Measurements from ENCODE around the gene SLU7. TPM values are rescaled to one million over a fixed set of nuclear protein-coding genes. Genes with fewer than 3 reads are reported as not detected.

Gene SLU7
- total and polyA plus RNA-seq, 7 experiments from 2014 or later = 53.0 to 85.3 (median 77.0) TPM

DNA sequence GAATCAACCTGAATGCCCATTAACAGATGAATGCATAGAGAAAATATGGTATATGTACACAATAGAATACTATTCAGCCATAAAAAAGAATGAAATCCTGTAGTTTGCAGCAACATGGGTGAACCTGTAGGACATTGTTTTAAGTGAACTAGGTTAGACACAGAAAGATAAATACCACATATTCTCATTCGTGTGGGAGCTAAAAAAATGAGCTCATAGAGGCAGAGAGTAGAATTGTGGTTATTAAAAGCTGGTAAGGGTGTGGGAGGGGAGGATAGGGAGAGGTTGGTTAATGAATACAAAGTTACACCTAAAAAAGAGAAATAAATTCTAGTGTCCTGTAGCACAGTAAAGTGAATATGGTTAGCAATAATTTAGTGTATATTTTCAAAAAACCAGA, 26.3 kb upstream of the SLU7 start:
- Mint-ChIP-seq H3K36me3 (peaks cover 0 to 19% (median 0%) of the 10 kb centered on the region in 5 donors), H3K4me3 (no peak overlapping the region), H3K9me3 (peaks cover 0 to 9% (median 0%) of the 10 kb centered on the region in 11 donors), H3K27me3 (no peaks in the 10 kb centered on the region), H3K27ac (no peak overlapping the region), H3K4me1 (peaks cover 0 to 51% (median 0%) of the 10 kb centered on the region in 7 donors)
- no peak for DNase-seq
- no peak overlapping the region for H3K27ac ChIP-seq (ENCODE audit: low read depth, low read length)
- no peaks in the 10 kb centered on the region for H3K9me3 ChIP-seq (ENCODE audit: control insufficient read depth in 2 of 3, low read length in 3 of 3)
- H3K4me1 ChIP-seq (ENCODE audit: control insufficient read depth in 2 of 2, insufficient read depth in 2 of 2, low read length in 2 of 2) = peaks cover 0 to 3% of the 10 kb centered on the region in 2 donors
- H3K4me3 ChIP-seq (ENCODE audit: low read length) = no peak overlapping the region
- H3K36me3 ChIP-seq (ENCODE audit: control insufficient read depth in 2 of 3, insufficient read depth in 3 of 3, low read length in 3 of 3) = no peaks in the 10 kb centered on the region
- H3K27me3 ChIP-seq (ENCODE audit: control insufficient read depth in 2 of 2, insufficient read depth in 2 of 2, low read length in 2 of 2) = no peaks in the 10 kb centered on the region
- POLR2A ChIA-PET = no interaction called here
- CTCF ChIA-PET = no interaction called here
- intact Hi-C loops (cut with micrococcal nuclease) = no loop called here
- ATAC-seq = no peak

DNA sequence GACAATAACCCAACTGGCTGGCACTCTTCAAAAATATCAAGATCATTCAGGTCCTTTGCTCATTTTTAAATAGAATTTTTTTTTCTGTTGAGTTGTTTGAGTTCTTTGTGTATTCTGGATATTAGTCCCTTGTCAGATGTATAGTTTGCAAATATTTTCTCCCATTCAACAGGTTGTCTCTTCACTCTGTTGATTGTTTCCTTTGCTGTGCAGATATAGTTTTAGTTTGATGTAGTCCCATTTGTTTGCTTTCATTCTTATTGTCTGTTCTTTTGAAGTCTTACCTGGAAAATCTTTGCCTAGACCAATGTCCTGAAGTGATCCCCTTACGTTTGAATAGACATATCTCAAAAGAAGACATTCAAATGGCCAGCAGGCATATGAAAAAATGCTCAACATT, 25.5 kb upstream of the SLU7 start:
- intact Hi-C loops (cut with micrococcal nuclease) = no loop called here
- Histone ChIP-seq H3K4me1 (ENCODE audit: control insufficient read depth in 2 of 2, insufficient read depth in 2 of 2, low read length in 2 of 2) (peaks cover 0 to 3% of the 10 kb centered on the region in 2 donors), H3K27ac (ENCODE audit: low read depth, low read length) (no peak overlapping the region), H3K9me3 (ENCODE audit: control insufficient read depth in 2 of 3, low read length in 3 of 3) (no peaks in the 10 kb centered on the region), H3K36me3 (ENCODE audit: control insufficient read depth in 2 of 3, insufficient read depth in 3 of 3, low read length in 3 of 3) (no peaks in the 10 kb centered on the region), H3K4me3 (ENCODE audit: low read length) (no peak overlapping the region), H3K27me3 (ENCODE audit: control insufficient read depth in 2 of 2, insufficient read depth in 2 of 2, low read length in 2 of 2) (no peaks in the 10 kb centered on the region)
- ATAC-seq (no peak), DNase-seq (no peak)
- peaks cover 0 to 4% (median 0%) of the 10 kb centered on the region in 11 donors for H3K9me3 Mint-ChIP-seq
- H3K4me3 Mint-ChIP-seq = no peak overlapping the region
- H3K36me3 Mint-ChIP-seq = peaks cover 0 to 14% (median 0%) of the 10 kb centered on the region in 5 donors
- no peak overlapping the region for H3K27ac Mint-ChIP-seq
- ChIA-PET POLR2A (no interaction called here), CTCF (no interaction called here)
- H3K27me3 Mint-ChIP-seq = no peaks in the 10 kb centered on the region
- peaks cover 0 to 49% (median 0%) of the 10 kb centered on the region in 7 donors for H3K4me1 Mint-ChIP-seq

DNA sequence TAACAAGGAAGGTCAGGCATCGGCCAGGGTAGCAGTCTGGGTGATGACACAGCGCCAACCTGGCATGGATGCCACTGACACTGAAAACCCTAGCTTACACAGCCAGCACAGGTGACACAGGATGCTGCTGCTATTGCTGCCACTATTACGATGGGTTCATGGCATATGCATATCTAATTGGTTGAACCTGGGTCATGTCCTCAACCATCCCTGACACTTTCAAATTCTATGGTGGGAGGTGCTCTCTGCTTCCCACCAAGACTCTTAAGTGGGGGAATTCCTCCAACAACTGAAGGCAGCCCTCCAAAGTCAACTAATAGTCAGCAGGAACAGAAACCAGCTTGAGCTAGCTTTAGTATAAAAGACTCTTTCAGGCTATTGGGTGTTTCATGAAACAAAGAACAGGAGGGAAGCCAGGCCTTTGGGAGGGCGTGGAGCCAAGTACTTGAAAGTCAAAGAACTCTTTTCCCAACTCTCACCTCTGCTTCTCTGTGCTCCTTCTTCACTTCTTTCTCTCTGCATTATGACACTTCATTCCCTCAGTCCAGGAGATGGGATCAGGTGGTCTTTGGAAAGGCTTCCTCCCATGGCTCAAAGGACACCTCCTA, 24.0 kb upstream of the SLU7 start:
- peaks cover 0 to 6% (median 0%) of the 10 kb centered on the region in 5 donors for H3K36me3 Mint-ChIP-seq
- no peak for ATAC-seq
- DNase-seq = no peak
- Histone ChIP-seq H3K4me3 (ENCODE audit: low read length) (no peak overlapping the region), H3K27ac (ENCODE audit: low read depth, low read length) (no peak overlapping the region), H3K4me1 (ENCODE audit: control insufficient read depth in 2 of 2, insufficient read depth in 2 of 2, low read length in 2 of 2) (peaks cover 0 to 3% of the 10 kb centered on the region in 2 donors), H3K27me3 (ENCODE audit: control insufficient read depth in 2 of 2, insufficient read depth in 2 of 2, low read length in 2 of 2) (no peaks in the 10 kb centered on the region), H3K36me3 (ENCODE audit: control insufficient read depth in 2 of 3, insufficient read depth in 3 of 3, low read length in 3 of 3) (no peaks in the 10 kb centered on the region), H3K9me3 (ENCODE audit: control insufficient read depth in 2 of 3, low read length in 3 of 3) (no peaks in the 10 kb centered on the region)
- H3K27me3 Mint-ChIP-seq = no peaks in the 10 kb centered on the region
- peaks cover 0 to 62% (median 6%) of the 10 kb centered on the region in 7 donors for H3K4me1 Mint-ChIP-seq
- no peak overlapping the region for H3K4me3 Mint-ChIP-seq
- CTCF ChIA-PET = interaction anchor here (0.7 kb wide), 1 partner anchor 189 kb away, joined by 3 read pairs; no protein-coding TSS in a partner anchor
- intact Hi-C loops (cut with micrococcal nuclease) = no loop called here
- POLR2A ChIA-PET = no interaction called here
- H3K9me3 Mint-ChIP-seq = no peaks in the 10 kb centered on the region
- no peak overlapping the region for H3K27ac Mint-ChIP-seq

DNA sequence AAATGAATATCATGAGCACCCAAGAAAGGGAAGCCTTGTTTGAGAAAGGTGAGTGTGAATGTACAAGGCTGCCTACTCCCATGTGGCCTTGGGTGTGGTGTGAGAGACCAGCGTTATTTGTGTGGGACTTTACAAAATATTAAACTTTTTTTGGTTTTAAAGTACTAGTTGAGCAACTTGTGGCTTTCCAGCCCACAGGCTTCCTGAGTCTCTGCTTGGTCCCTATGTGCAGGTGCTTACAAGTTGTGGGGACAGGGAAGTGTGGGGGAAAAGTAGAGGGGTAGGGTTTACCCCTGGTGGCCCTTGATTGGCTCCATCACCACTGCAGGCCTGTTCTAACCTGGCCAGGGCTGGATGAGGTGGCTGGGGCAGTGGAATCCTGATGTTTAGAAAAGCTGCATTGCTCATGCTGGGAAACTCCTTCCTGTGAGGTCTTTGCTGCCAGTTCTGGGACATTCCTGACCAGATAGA, 22.5 kb upstream of the SLU7 start:
- ATAC-seq (no peak), DNase-seq (no peak)
- intact Hi-C loops (cut with micrococcal nuclease) = no loop called here
- H3K27me3 Mint-ChIP-seq = no peaks in the 10 kb centered on the region
- no peaks in the 10 kb centered on the region for H3K9me3 ChIP-seq (ENCODE audit: control insufficient read depth in 2 of 3, low read length in 3 of 3)
- H3K4me3 ChIP-seq (ENCODE audit: low read length) = no peak overlapping the region
- POLR2A ChIA-PET = no interaction called here
- H3K9me3 Mint-ChIP-seq = no peaks in the 10 kb centered on the region
- H3K4me1 Mint-ChIP-seq = peaks cover 0 to 66% (median 6%) of the 10 kb centered on the region in 7 donors
- CTCF ChIA-PET = interaction anchor here (0.5 to 3.4 kb wide), 5 partner anchors 14 to 402 kb away, joined by 3 to 42 read pairs (median 4); partner anchors contain the start of genes PTTG1 and SLU7
- H3K36me3 ChIP-seq (ENCODE audit: control insufficient read depth in 2 of 3, insufficient read depth in 3 of 3, low read length in 3 of 3) = no peaks in the 10 kb centered on the region
- no peak overlapping the region for H3K27ac ChIP-seq (ENCODE audit: low read depth, low read length)
- peaks cover 0 to 3% of the 10 kb centered on the region in 2 donors for H3K4me1 ChIP-seq (ENCODE audit: control insufficient read depth in 2 of 2, insufficient read depth in 2 of 2, low read length in 2 of 2)
- no peak overlapping the region for H3K27ac Mint-ChIP-seq
- no peaks in the 10 kb centered on the region for H3K27me3 ChIP-seq (ENCODE audit: control insufficient read depth in 2 of 2, insufficient read depth in 2 of 2, low read length in 2 of 2)
- H3K36me3 Mint-ChIP-seq = peaks cover 0 to 5% (median 0%) of the 10 kb centered on the region in 5 donors
- peak overlapping the region in 1 of 10 donors; percentile 18 for H3K4me3 Mint-ChIP-seq

DNA sequence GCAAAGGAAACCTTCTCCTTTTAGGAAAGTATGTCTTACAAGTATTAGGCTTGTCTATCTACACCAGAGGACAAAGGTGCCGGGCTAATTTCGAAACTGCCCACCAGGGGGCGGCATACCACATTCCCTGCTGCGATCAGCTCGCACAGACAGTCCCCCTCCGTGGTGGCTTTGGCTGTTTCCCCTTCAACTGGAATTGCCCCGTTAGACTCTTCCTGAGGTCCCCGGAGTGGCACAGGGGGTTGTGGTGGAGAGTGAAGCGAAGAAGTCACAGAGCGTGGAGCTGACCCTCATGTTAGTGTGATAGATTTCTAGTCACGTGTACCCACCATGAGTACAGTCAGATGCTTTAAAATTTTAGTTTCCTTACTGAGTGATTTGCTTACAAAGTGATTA, 20.3 kb upstream of the SLU7 start:
- intact Hi-C loops (cut with micrococcal nuclease) = loop anchor here (1.0 to 10.0 kb wide), 10 partner anchors 18 to 1208 kb away; partner anchors contain the start of genes PTTG1 (in 2 of the 2) and GABRB2 (in 1 of the 2)
- no peaks in the 10 kb centered on the region for H3K27me3 ChIP-seq (ENCODE audit: control insufficient read depth in 2 of 2, insufficient read depth in 2 of 2, low read length in 2 of 2)
- CTCF ChIA-PET = interaction anchor here (0.6 to 3.4 kb wide), 22 partner anchors 10 to 1283 kb away, joined by 3 to 42 read pairs (median 4); partner anchors contain the start of genes PTTG1 and SLU7
- peak overlapping the region; percentile 64 for H3K4me3 ChIP-seq (ENCODE audit: low read length)
- no peaks in the 10 kb centered on the region for H3K9me3 Mint-ChIP-seq
- POLR2A ChIA-PET = interaction anchor here (0.8 to 2.7 kb wide), 4 partner anchors 14 to 28 kb away, joined by 3 to 22 read pairs (median 8); partner anchors contain the start of genes PTTG1 and SLU7
- H3K4me3 Mint-ChIP-seq = peak overlapping the region; percentile 76 to 98 (median 86)
- H3K27ac ChIP-seq (ENCODE audit: low read depth, low read length) = peak overlapping the region; percentile 48
- H3K4me1 ChIP-seq (ENCODE audit: control insufficient read depth in 2 of 2, insufficient read depth in 2 of 2, low read length in 2 of 2) = peaks cover 0 to 3% of the 10 kb centered on the region in 2 donors
- peaks cover 0 to 14% (median 12%) of the 10 kb centered on the region in 5 donors for H3K27me3 Mint-ChIP-seq
- H3K36me3 ChIP-seq (ENCODE audit: control insufficient read depth in 2 of 3, insufficient read depth in 3 of 3, low read length in 3 of 3) = no peaks in the 10 kb centered on the region
- peak; percentile 91 for ATAC-seq
- peak overlapping the region; percentile 47 to 97 (median 73) for H3K27ac Mint-ChIP-seq
- peak; percentile 74 to 89 (median 84) for DNase-seq
- H3K4me1 Mint-ChIP-seq = peaks cover 0 to 57% (median 6%) of the 10 kb centered on the region in 7 donors
- no peaks in the 10 kb centered on the region for H3K9me3 ChIP-seq (ENCODE audit: control insufficient read depth in 2 of 3, low read length in 3 of 3)
- H3K36me3 Mint-ChIP-seq = peaks cover 0 to 2% (median 0%) of the 10 kb centered on the region in 5 donors

DNA sequence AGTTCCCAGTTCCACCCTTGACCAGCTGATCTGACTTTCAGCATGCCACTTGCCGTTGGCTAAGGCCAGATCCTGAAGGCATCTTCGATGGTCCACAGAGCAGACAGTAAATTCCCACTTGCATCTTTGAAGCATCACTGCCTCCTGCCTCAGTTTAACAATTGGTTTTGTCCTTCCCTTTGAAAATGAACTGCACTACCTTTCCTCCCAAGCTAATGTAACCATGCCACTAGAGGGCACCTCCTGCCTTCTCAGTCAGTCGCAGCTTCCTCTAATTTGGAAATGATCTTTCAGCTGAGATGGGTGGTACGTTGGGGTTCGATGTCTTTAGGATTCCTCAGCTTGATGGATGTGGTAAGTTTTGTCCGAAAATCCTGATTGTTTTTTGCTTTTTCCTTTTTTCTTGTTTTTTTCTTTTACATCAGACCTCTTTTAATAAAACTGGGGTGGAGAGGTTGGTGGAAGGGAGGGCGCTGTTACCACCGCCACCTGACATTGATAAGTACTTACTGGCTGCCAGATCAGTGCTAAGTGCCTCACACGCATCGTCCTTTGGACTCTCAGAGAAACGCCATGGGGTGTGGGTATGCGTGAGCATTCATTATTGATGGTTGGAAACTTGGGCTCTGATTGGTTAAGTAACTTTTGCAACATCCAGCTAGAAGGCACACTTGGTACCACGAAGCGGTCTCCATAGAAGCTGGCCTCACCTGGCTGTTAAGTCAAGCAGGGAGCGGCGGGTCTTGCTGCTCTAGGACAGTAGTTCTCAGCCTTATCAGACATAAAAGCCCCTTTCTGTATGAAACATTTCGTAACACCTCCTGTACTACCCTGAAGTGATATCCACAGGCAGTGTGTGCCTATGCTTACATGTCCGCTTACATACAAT, 19.7 kb upstream of the SLU7 start:
- Mint-ChIP-seq H3K27ac (peak overlapping the region; percentile 47 to 97 (median 73)), H3K27me3 (peaks cover 0 to 16% (median 12%) of the 10 kb centered on the region in 5 donors), H3K36me3 (peaks cover 0 to 2% (median 0%) of the 10 kb centered on the region in 5 donors), H3K4me3 (peak overlapping the region; percentile 76 to 98 (median 86)), H3K4me1 (peaks cover 0 to 52% (median 6%) of the 10 kb centered on the region in 7 donors), H3K9me3 (no peaks in the 10 kb centered on the region)
- Histone ChIP-seq H3K36me3 (ENCODE audit: control insufficient read depth in 2 of 3, insufficient read depth in 3 of 3, low read length in 3 of 3) (no peaks in the 10 kb centered on the region), H3K4me1 (ENCODE audit: control insufficient read depth in 2 of 2, insufficient read depth in 2 of 2, low read length in 2 of 2) (peaks cover 0 to 3% of the 10 kb centered on the region in 2 donors), H3K9me3 (ENCODE audit: control insufficient read depth in 2 of 3, low read length in 3 of 3) (no peaks in the 10 kb centered on the region), H3K4me3 (ENCODE audit: low read length) (peak overlapping the region; percentile 64), H3K27me3 (ENCODE audit: control insufficient read depth in 2 of 2, insufficient read depth in 2 of 2, low read length in 2 of 2) (no peaks in the 10 kb centered on the region), H3K27ac (ENCODE audit: low read depth, low read length) (peak overlapping the region; percentile 48)
- POLR2A ChIA-PET = interaction anchor here (0.8 to 2.7 kb wide), 5 partner anchors 13 to 29 kb away, joined by 3 to 22 read pairs (median 5); partner anchors contain the start of genes PTTG1 and SLU7
- intact Hi-C loops (cut with micrococcal nuclease) = loop anchor here (1.0 to 10.0 kb wide), 12 partner anchors 17 to 1209 kb away; partner anchors contain the start of genes PTTG1 (in 2 of the 2) and GABRB2 (in 1 of the 2)
- peak; percentile 24 to 66 (median 55) for DNase-seq
- CTCF ChIA-PET = interaction anchor here (0.6 to 3.4 kb wide), 28 partner anchors 10 to 369 kb away, joined by 3 to 42 read pairs (median 4); partner anchors contain the start of genes PTTG1 and SLU7
- ATAC-seq = peak; percentile 83

All from naive thymus-derived CD4-positive, alpha-beta T cell (primary cell).